ENCODE data around the gene PACRG.

DNA sequence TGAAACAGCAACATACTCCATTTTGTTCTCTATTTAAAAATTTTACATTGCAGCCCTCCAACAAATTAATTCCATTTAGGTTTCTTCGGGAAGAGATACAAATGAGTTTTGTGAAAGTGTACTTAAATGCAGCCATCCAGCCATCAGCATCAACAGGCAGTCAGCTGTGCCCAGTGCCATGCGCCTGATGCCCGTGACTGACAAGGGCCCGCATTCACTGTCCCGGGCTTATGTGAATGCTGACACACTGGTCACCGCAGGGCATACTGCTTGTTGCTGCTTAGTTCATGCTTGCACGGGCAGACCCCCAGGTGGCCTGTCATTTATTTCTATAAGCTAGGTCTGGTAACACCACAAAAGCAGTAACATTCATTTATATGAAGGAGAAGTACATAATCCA is 461.8 kb downstream of the PACRG start:
- TF ChIP-seq, protein P1, sequence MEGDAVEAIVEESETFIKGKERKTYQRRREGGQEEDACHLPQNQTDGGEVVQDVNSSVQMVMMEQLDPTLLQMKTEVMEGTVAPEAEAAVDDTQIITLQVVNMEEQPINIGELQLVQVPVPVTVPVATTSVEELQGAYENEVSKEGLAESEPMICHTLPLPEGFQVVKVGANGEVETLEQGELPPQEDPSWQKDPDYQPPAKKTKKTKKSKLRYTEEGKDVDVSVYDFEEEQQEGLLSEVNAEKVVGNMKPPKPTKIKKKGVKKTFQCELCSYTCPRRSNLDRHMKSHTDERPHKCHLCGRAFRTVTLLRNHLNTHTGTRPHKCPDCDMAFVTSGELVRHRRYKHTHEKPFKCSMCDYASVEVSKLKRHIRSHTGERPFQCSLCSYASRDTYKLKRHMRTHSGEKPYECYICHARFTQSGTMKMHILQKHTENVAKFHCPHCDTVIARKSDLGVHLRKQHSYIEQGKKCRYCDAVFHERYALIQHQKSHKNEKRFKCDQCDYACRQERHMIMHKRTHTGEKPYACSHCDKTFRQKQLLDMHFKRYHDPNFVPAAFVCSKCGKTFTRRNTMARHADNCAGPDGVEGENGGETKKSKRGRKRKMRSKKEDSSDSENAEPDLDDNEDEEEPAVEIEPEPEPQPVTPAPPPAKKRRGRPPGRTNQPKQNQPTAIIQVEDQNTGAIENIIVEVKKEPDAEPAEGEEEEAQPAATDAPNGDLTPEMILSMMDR (IDR thresholded peaks at IDR 0.05) = no peak
- no peak for TF ChIP-seq EP300 (IDR thresholded peaks at IDR 0.05)

All from ovary (tissue), 3 donors.